ENCODE data around the gene ACBD6.

- TF ChIP-seq CTCF (conservative IDR thresholded peaks at IDR 0.05 in 1 of 2, IDR thresholded peaks at IDR 0.05 in 1 of 2; ENCODE audit: extremely low read depth in 1 of 2, insufficient read depth in 1 of 2, low read depth in 1 of 2, low read length in 2 of 2) (no peak), EZH2 (IDR thresholded peaks at IDR 0.05; ENCODE audit: borderline replicate concordance, low read length) (no peak)
Observed at GRCh38 chr1:180524160-180524914, 22.0 kb upstream of the ACBD6 start.

Measured in mammary epithelial cell (primary cell).